UCSD-AML1 (cell line): ENCODE data around the gene DSC3.
"Not testable (repeated sequence)": the region's sequence is repeated elsewhere in the genome, so short reads cannot be mapped to it uniquely, and the experiment has no call there.

ENCODE experiments used
- DNase-seq: peaks from one replicate; lab custom pipeline; 2025; ENCODE audit not compliant: unreplicated experiment; lab: John Stamatoyannopoulos, UW

The DSC3 gene

GRCh38 chr18:31041271-31042083, 1.1 kb downstream of the DSC3 start:
- no peak for DNase-seq

- DNase-seq, result no peak
Observed at GRCh38 chr18:31040686-31041270, 1.8 kb downstream of the DSC3 start.

- no peak for DNase-seq
Observed at GRCh38 chr18:31039426-31039825, 3.1 kb downstream of the DSC3 start.

GRCh38 chr18:31037686-31038085, 4.9 kb downstream of the DSC3 start:
- DNase-seq, result not testable (repeated sequence)

GRCh38 chr18:31034541-31034940, 8.0 kb downstream of the DSC3 start:
- no peak for DNase-seq

- no peak for DNase-seq
Observed at GRCh38 chr18:31030574-31031278, 11.8 kb downstream of the DSC3 start.

GRCh38 chr18:31015715-31016434, 26.7 kb downstream of the DSC3 start:
- DNase-seq, result no peak

- DNase-seq, result not testable (repeated sequence)
Observed at GRCh38 chr18:31011455-31011854, 31.1 kb downstream of the DSC3 start.

- no peak for DNase-seq
Observed at GRCh38 chr18:31010601-31011000, 31.9 kb downstream of the DSC3 start.

GRCh38 chr18:30999887-31000628, 42.5 kb downstream of the DSC3 start:
- DNase-seq, result no peak

- no peak for DNase-seq
Observed at GRCh38 chr18:30999186-30999585, 43.4 kb downstream of the DSC3 start.

- DNase-seq, result no peak
Observed at GRCh38 chr18:30997223-30997622, 45.3 kb downstream of the DSC3 start.

GRCh38 chr18:30992231-30992630, 50.3 kb downstream of the DSC3 start:
- DNase-seq, result no peak

- no peak for DNase-seq
Observed at GRCh38 chr18:30991397-30991796, 51.1 kb downstream of the DSC3 start.

- DNase-seq, result no peak
Observed at GRCh38 chr18:30989141-30989540, 53.4 kb downstream of the DSC3 start.

GRCh38 chr18:30988440-30988839, 54.1 kb downstream of the DSC3 start:
- DNase-seq, result no peak

GRCh38 chr18:30987467-30988241, 54.9 kb downstream of the DSC3 start:
- no peak for DNase-seq

GRCh38 chr18:30985753-30986152, 56.8 kb downstream of the DSC3 start:
- no peak for DNase-seq

- no peak for DNase-seq
Observed at GRCh38 chr18:30982285-30982992, 60.1 kb downstream of the DSC3 start.
